Endothelial cell of umbilical vein (primary cell): ENCODE measurements around the gene CLDN8.

Source experiments
- MAX ChIP-seq: IDR thresholded peaks from 2 replicates; pipeline ENCODE4 v1.6.1; 2011; ENCODE audit not compliant: insufficient read depth, insufficient read length
- MYC ChIP-seq: IDR thresholded peaks from one replicate; pipeline ENCODE4 v1.6.1; 2011; ENCODE audit warnings: mild to moderate bottlenecking, low read depth, low read length
- POLR2A ChIP-seq: IDR thresholded peaks from 2 replicates; pipeline ENCODE4 v1.6.1; 2012; ENCODE audit warnings: low read depth, mild to moderate bottlenecking, control low read depth, low read length
- POLR2AphosphoS5 ChIP-seq: IDR thresholded peaks from 2 replicates; pipeline ENCODE4 v1.6.1; 2012; ENCODE audit warnings: low read depth, mild to moderate bottlenecking, control low read depth, low read length, moderate library complexity; ENCODE audit not compliant: insufficient read depth
- TF ChIP-seq, protein P1 (sequence below), 2 donors: IDR thresholded peaks; 1 replicate in 1 of 2; 2 replicates in 1 of 2; pipeline ENCODE4 v1.5.1; 2011; ENCODE audit warnings: low read length in 2 of 2, mild to moderate bottlenecking in 2 of 2, moderate library complexity in 2 of 2, control low read depth in 1 of 2, inconsistent platforms in 1 of 2, low read depth in 1 of 2; ENCODE audit not compliant: insufficient read depth in 1 of 2; ENCODE audit errors: extremely low read depth in 1 of 2

DNA sequence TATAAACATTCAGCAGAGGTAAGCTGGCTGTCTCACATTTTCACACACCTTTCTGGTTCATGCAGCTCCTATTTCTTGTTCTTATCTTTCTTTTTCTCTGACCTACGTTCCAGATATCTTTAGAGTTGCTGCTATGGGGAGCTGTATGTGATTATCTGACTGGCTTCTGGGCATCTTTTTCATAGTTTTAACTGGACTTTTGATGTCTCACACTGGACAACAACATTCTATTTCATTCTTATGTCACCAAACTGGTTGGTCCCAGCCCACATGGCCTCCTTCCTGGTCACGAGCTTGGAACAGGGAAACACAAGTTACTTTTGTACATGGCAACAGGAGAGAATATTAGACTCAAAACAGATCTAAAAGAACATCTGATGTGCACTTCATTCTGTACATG lies 7.7 kb upstream of the CLDN8 start:
- TF ChIP-seq, protein P1, sequence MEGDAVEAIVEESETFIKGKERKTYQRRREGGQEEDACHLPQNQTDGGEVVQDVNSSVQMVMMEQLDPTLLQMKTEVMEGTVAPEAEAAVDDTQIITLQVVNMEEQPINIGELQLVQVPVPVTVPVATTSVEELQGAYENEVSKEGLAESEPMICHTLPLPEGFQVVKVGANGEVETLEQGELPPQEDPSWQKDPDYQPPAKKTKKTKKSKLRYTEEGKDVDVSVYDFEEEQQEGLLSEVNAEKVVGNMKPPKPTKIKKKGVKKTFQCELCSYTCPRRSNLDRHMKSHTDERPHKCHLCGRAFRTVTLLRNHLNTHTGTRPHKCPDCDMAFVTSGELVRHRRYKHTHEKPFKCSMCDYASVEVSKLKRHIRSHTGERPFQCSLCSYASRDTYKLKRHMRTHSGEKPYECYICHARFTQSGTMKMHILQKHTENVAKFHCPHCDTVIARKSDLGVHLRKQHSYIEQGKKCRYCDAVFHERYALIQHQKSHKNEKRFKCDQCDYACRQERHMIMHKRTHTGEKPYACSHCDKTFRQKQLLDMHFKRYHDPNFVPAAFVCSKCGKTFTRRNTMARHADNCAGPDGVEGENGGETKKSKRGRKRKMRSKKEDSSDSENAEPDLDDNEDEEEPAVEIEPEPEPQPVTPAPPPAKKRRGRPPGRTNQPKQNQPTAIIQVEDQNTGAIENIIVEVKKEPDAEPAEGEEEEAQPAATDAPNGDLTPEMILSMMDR (IDR thresholded peaks at IDR 0.05; ENCODE audit: extremely low read depth in 1 of 2, insufficient read depth in 1 of 2, low read depth in 1 of 2, low read length in 2 of 2): no peak
- TF ChIP-seq POLR2A: no peak
- TF ChIP-seq POLR2AphosphoS5: no peak
- no peak for TF ChIP-seq MAX
- no peak for TF ChIP-seq MYC
